ENCODE data around the gene ACOT6.

GRCh38 chr14:73589116-73589515, 23.2 kb upstream of the ACOT6 start:
- no peak for TF ChIP-seq CTCF (conservative IDR thresholded peaks at IDR 0.05; ENCODE audit: low read depth, low read length)
- no peak for TF ChIP-seq RAD21 (IDR thresholded peaks at IDR 0.05; ENCODE audit: low read length)
- TF ChIP-seq MXI1 (IDR thresholded peaks at IDR 0.05; ENCODE audit: borderline replicate concordance, low read depth, low read length), result no peak
- no peak for TF ChIP-seq CEBPB (IDR thresholded peaks at IDR 0.05; ENCODE audit: low read depth, low read length)
- no peak for TF ChIP-seq POLR2A (IDR thresholded peaks at IDR 0.05; ENCODE audit: low read depth, low read length)
- TF ChIP-seq RFX5 (IDR thresholded peaks at IDR 0.05; ENCODE audit: low read depth, low read length), result no peak
- no peak for TF ChIP-seq FOS (IDR thresholded peaks at IDR 0.05; ENCODE audit: low read depth, low read length)
- no peak for TF ChIP-seq MAZ (IDR thresholded peaks at IDR 0.05; ENCODE audit: borderline replicate concordance, low read depth, low read length)
- no peak for TF ChIP-seq RCOR1 (IDR thresholded peaks at IDR 0.05; ENCODE audit: insufficient replicate concordance, low read length)
- TF ChIP-seq MAFK (IDR thresholded peaks at IDR 0.05; ENCODE audit: low read depth, low read length), result no peak
- TF ChIP-seq USF2 (IDR thresholded peaks at IDR 0.05; ENCODE audit: low read depth, low read length), result no peak
- no peak for TF ChIP-seq BHLHE40 (IDR thresholded peaks at IDR 0.05; ENCODE audit: low read depth, low read length)
- TF ChIP-seq ELK1 (IDR thresholded peaks at IDR 0.05; ENCODE audit: borderline replicate concordance, low read depth, low read length), result no peak

Measured in IMR-90 (cell line).